CD8-positive, alpha-beta memory T cell (primary cell): Measurements from ENCODE around the gene TECPR1. TPM values are rescaled to one million over a fixed set of nuclear protein-coding genes. Genes with fewer than 3 reads are reported as not detected.

Experiments
- CTCF ChIA-PET: fragments of 350-600 bp; sonication (Branson Sonifier 250); formaldehyde crosslinking; loops from one replicate; lab custom pipeline; 2021; ENCODE audit warnings: antibody characterized with exemption; lab: Charles Lee
- POLR2A ChIA-PET: fragments of 350-600 bp; sonication (Branson Sonifier 250); formaldehyde crosslinking; loops from one replicate; lab custom pipeline; 2021; ENCODE audit warnings: antibody characterized with exemption; lab: Charles Lee
- DNase-seq, 5 donors: peaks; one replicate each; pipeline versions ENCODE4 v3.0.0 to v3.0.0-alpha.2; 2020 to 2022; ENCODE audit warnings: mixed read lengths in 1 of 5
- H3K27ac ChIP-seq: one replicate; pipeline ENCODE4 v1.7.0; 2013; ENCODE audit warnings: low read depth, mild to moderate bottlenecking, low read length, moderate library complexity
- H3K27me3 ChIP-seq: 2 replicates; pipeline ENCODE4 v1.7.0; 2013; ENCODE audit warnings: low read length, mild to moderate bottlenecking; ENCODE audit not compliant: insufficient read depth, poor library complexity, severe bottlenecking
- H3K36me3 ChIP-seq: 2 replicates; pipeline ENCODE4 v1.7.0; 2013; ENCODE audit warnings: mild to moderate bottlenecking, low read length, moderate library complexity; ENCODE audit not compliant: insufficient read depth
- H3K4me1 ChIP-seq: 2 replicates; pipeline ENCODE4 v1.7.0; 2013; ENCODE audit warnings: mild to moderate bottlenecking, low read length, moderate library complexity; ENCODE audit not compliant: insufficient read depth
- H3K4me3 ChIP-seq: 2 replicates; pipeline ENCODE4 v1.7.0; 2013; ENCODE audit warnings: mild to moderate bottlenecking, low read length
- H3K9me3 ChIP-seq: 2 replicates; pipeline ENCODE4 v1.7.0; 2013; ENCODE audit warnings: mild to moderate bottlenecking, low read length
- H3K27ac Mint-ChIP-seq, 8 donors: one replicate each; pipeline ENCODE4 v1.8.0; 2020 to 2021; ENCODE audit warnings: mixed read lengths in 8 of 8, mild to moderate bottlenecking in 6 of 8, inconsistent platforms in 3 of 8, moderate library complexity in 3 of 8
- H3K27me3 Mint-ChIP-seq, 2 donors: one replicate each; pipeline ENCODE4 v1.8.0; 2020 to 2021; ENCODE audit warnings: mixed read lengths in 2 of 2, mild to moderate bottlenecking in 1 of 2, moderate library complexity in 1 of 2
- H3K36me3 Mint-ChIP-seq, 3 donors: one replicate each; pipeline ENCODE4 v1.8.0; 2020 to 2021; ENCODE audit warnings: mixed read lengths in 3 of 3, inconsistent platforms in 1 of 3, mild to moderate bottlenecking in 1 of 3
- H3K4me1 Mint-ChIP-seq, 3 donors: one replicate each; pipeline ENCODE4 v1.8.0; 2020 to 2021; ENCODE audit warnings: mixed read lengths in 3 of 3, inconsistent platforms in 1 of 3, mild to moderate bottlenecking in 1 of 3
- H3K4me3 Mint-ChIP-seq, 7 donors: one replicate each; pipeline ENCODE4 v1.8.0; 2020 to 2021; ENCODE audit warnings: mixed read lengths in 7 of 7, mild to moderate bottlenecking in 6 of 7, moderate library complexity in 4 of 7, inconsistent platforms in 2 of 7
- H3K9me3 Mint-ChIP-seq, 5 donors: one replicate each; pipeline ENCODE4 v1.8.0; 2020 to 2022; ENCODE audit warnings: mixed read lengths in 5 of 5, mild to moderate bottlenecking in 3 of 5, moderate library complexity in 2 of 5, inconsistent platforms in 1 of 5
- polyA plus RNA-seq: library from polyadenylated mRNA; unstranded; fragments of 300-500 nt; fragmentation: Illumina TruSeq; gene quantifications from one replicate; pipeline ENCODE4 v1.2.3, GENCODE V29; 2021
- total RNA-seq, 2 experiments: library from RNA; stranded (reverse); gene quantifications; one replicate each; pipeline ENCODE4 v1.2.3, GENCODE V29; 2021

TECPR1 gene
- total and polyA plus RNA-seq, 3 experiments from 2014 or later, result 22.7 to 34.2 (median 33.7) TPM

DNA sequence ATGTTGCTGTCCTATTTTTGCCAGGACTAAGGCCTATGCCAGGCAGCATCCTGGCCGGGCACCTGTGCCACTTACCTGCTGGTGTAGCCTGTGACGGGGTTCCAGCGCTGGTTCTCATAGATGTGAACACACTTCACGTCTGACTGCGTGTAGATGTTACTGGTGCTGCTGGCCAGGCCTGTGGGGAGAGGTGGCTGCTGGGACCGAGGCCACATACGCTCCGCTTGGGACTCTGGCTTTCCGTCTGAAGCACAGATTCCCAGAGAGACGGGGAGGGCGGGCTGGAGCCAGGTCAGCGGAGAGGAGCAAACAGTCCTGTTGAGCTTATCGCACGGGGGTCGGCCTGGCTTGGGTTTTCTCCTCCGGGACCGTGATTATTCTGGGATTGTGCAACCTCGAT, 24.1 kb downstream of the TECPR1 start:
- H3K36me3 Mint-ChIP-seq, result peaks cover 5 to 62% (median 6%) of the 10 kb centered on the region in 3 donors
- H3K27me3 Mint-ChIP-seq, result no peaks in the 10 kb centered on the region
- no peak overlapping the region for H3K4me3 ChIP-seq
- H3K27ac ChIP-seq, result no peak overlapping the region
- H3K36me3 ChIP-seq, result peaks cover 3% of the 10 kb centered on the region
- DNase-seq, result peak in 1 of 5 donors; percentile 44
- POLR2A ChIA-PET, result no interaction called here
- CTCF ChIA-PET, result no interaction called here
- H3K4me3 Mint-ChIP-seq, result no peak overlapping the region
- no peak overlapping the region for H3K27ac Mint-ChIP-seq
- H3K9me3 Mint-ChIP-seq, result no peaks in the 10 kb centered on the region
- H3K4me1 ChIP-seq, result no peaks in the 10 kb centered on the region
- H3K27me3 ChIP-seq, result no peaks in the 10 kb centered on the region
- no peaks in the 10 kb centered on the region for H3K4me1 Mint-ChIP-seq
- no peaks in the 10 kb centered on the region for H3K9me3 ChIP-seq

DNA sequence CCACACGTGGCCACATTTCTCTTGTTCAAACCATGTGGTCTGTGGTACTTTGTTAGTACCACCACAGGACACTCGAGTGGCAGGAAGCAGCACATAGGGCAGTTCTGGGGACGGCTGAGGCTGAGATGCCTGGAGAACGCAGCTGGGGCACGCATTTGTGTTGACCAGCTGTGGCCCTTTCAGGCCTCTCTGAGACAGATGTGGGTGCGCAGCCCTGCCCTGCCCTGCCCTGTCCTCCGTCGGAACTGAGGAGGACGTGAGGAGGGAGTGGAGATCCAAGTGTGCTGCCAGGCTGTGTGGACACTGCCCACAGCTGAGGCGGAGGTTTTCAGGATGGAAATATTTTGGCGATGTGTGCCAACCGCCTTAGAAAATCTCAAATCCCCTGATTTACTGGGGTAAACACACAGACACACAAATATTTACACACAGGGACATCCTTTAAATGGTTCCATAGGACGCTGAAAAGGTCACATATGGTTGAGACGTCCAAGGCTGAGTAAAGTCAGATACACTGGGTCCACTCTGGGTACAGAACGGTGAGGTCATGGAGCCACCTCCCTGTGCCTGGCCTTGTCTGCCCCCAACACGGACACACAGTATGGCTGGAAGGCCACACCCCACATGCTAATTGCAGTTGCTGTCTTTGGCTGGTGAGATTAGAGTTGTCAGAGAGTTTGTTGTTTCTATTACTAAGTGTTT, 26.0 kb downstream of the TECPR1 start:
- H3K27me3 Mint-ChIP-seq, result no peaks in the 10 kb centered on the region
- Histone ChIP-seq H3K36me3 (no peaks in the 10 kb centered on the region), H3K9me3 (no peaks in the 10 kb centered on the region), H3K4me3 (no peak overlapping the region), H3K27ac (no peak overlapping the region), H3K4me1 (no peaks in the 10 kb centered on the region), H3K27me3 (no peaks in the 10 kb centered on the region)
- no peak overlapping the region for H3K4me3 Mint-ChIP-seq
- POLR2A ChIA-PET, result no interaction called here
- H3K4me1 Mint-ChIP-seq, result no peaks in the 10 kb centered on the region
- H3K9me3 Mint-ChIP-seq, result no peaks in the 10 kb centered on the region
- DNase-seq, result peak in 1 of 5 donors; percentile 8
- CTCF ChIA-PET, result no interaction called here
- peaks cover 5 to 64% (median 6%) of the 10 kb centered on the region in 3 donors for H3K36me3 Mint-ChIP-seq
- peak overlapping the region in 4 of 8 donors; percentile 13 to 25 (median 23) for H3K27ac Mint-ChIP-seq

- no peaks in the 10 kb centered on the region for H3K9me3 Mint-ChIP-seq
- DNase-seq, result peak in 1 of 5 donors; percentile 41
- no peaks in the 10 kb centered on the region for H3K4me1 ChIP-seq
- H3K27ac Mint-ChIP-seq, result no peak overlapping the region
- no peaks in the 10 kb centered on the region for H3K36me3 ChIP-seq
- H3K27me3 Mint-ChIP-seq, result no peaks in the 10 kb centered on the region
- H3K9me3 ChIP-seq, result no peaks in the 10 kb centered on the region
- peaks cover 5 to 58% (median 6%) of the 10 kb centered on the region in 3 donors for H3K36me3 Mint-ChIP-seq
- no peaks in the 10 kb centered on the region for H3K27me3 ChIP-seq
- H3K4me3 Mint-ChIP-seq, result no peak overlapping the region
- H3K4me3 ChIP-seq, result no peak overlapping the region
- H3K4me1 Mint-ChIP-seq, result no peaks in the 10 kb centered on the region
- no peak overlapping the region for H3K27ac ChIP-seq
- CTCF ChIA-PET, result no interaction called here
- POLR2A ChIA-PET, result no interaction called here
Observed at GRCh38 chr7:98224701-98225181, 27.3 kb downstream of the TECPR1 start.

GRCh38 chr7:98223898-98224700, 27.9 kb downstream of the TECPR1 start:
- Histone ChIP-seq H3K9me3 (no peaks in the 10 kb centered on the region), H3K4me3 (no peak overlapping the region), H3K4me1 (no peaks in the 10 kb centered on the region), H3K36me3 (no peaks in the 10 kb centered on the region), H3K27ac (no peak overlapping the region), H3K27me3 (no peaks in the 10 kb centered on the region)
- H3K4me1 Mint-ChIP-seq, result peaks cover 3 to 5% (median 4%) of the 10 kb centered on the region in 3 donors
- DNase-seq, result peak in 1 of 5 donors; percentile 41
- no peaks in the 10 kb centered on the region for H3K9me3 Mint-ChIP-seq
- H3K27ac Mint-ChIP-seq, result no peak overlapping the region
- POLR2A ChIA-PET, result no interaction called here
- CTCF ChIA-PET, result no interaction called here
- H3K27me3 Mint-ChIP-seq, result no peaks in the 10 kb centered on the region
- no peak overlapping the region for H3K4me3 Mint-ChIP-seq
- H3K36me3 Mint-ChIP-seq, result peaks cover 5 to 57% (median 9%) of the 10 kb centered on the region in 3 donors

- peaks cover 5 to 61% (median 12%) of the 10 kb centered on the region in 3 donors for H3K36me3 Mint-ChIP-seq
- H3K9me3 ChIP-seq, result no peaks in the 10 kb centered on the region
- no peak overlapping the region for H3K27ac ChIP-seq
- H3K4me3 Mint-ChIP-seq, result no peak overlapping the region
- no peak overlapping the region for H3K4me3 ChIP-seq
- DNase-seq, result peak in 1 of 5 donors; percentile 14
- H3K4me1 ChIP-seq, result no peaks in the 10 kb centered on the region
- no peaks in the 10 kb centered on the region for H3K9me3 Mint-ChIP-seq
- no peaks in the 10 kb centered on the region for H3K36me3 ChIP-seq
- H3K27me3 ChIP-seq, result no peaks in the 10 kb centered on the region
- POLR2A ChIA-PET, result no interaction called here
- peaks cover 7 to 12% (median 11%) of the 10 kb centered on the region in 3 donors for H3K4me1 Mint-ChIP-seq
- CTCF ChIA-PET, result no interaction called here
- H3K27me3 Mint-ChIP-seq, result no peaks in the 10 kb centered on the region
- H3K27ac Mint-ChIP-seq, result peak overlapping the region in 1 of 8 donors; percentile 36
Observed at GRCh38 chr7:98223351-98223897, 28.6 kb downstream of the TECPR1 start.

GRCh38 chr7:98222533-98223195, 29.4 kb downstream of the TECPR1 start:
- no peaks in the 10 kb centered on the region for H3K9me3 Mint-ChIP-seq
- Histone ChIP-seq H3K27me3 (no peaks in the 10 kb centered on the region), H3K4me1 (no peaks in the 10 kb centered on the region), H3K9me3 (no peaks in the 10 kb centered on the region), H3K27ac (no peak overlapping the region), H3K36me3 (no peaks in the 10 kb centered on the region), H3K4me3 (no peak overlapping the region)
- DNase-seq, result peak in 1 of 5 donors; percentile 38
- H3K4me1 Mint-ChIP-seq, result peaks cover 10 to 15% (median 15%) of the 10 kb centered on the region in 3 donors
- POLR2A ChIA-PET, result no interaction called here
- no peaks in the 10 kb centered on the region for H3K27me3 Mint-ChIP-seq
- CTCF ChIA-PET, result interaction anchor here (0.6 kb wide), 1 partner anchor 27 kb away, joined by 4 read pairs; no protein-coding TSS in a partner anchor
- peaks cover 5 to 61% (median 12%) of the 10 kb centered on the region in 3 donors for H3K36me3 Mint-ChIP-seq
- no peak overlapping the region for H3K27ac Mint-ChIP-seq
- no peak overlapping the region for H3K4me3 Mint-ChIP-seq

DNA sequence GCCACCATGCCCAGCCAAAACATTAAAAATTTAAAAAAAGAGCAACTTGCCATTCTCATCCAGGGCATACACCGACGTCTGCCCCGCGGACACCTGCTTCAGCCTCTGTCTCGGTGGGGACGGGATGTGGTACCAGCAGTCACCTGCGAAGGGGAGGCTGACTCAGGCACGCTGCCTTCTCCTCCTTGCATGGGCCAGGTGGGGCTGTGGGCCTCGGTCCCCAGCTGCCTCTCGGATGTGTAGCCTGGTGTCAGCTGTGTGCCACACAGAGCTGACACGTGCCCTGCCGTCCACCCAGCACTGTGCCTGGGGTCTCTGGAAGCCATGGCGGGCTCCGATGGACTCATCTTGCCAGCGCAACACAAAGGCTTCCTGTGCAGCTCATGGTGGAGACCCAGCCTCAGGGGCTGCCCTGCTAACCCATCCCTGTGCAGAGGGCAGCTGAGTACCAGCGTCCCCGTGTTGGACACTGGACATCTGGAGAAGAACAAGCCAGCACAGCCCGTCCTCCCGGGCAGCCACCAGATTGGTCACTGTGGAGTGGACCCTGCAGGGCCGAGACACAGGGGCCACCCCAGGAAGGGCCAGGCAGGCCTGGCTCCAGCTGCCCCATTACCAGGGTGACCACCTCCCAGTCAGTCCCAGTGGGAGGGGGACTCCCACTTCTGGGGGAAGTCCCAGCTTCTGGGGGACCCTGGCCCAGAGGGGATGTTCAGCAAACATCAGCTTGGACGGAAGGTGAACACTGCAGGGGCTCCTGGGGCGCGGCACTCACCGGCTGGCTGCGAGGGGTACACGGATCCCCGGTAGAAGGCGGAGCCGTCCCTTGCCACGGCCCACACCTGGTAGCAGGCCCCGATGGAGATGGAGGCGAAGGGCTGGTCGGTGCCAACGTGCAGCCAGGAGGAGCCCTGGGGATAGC, 30.2 kb downstream of the TECPR1 start:
- POLR2A ChIA-PET, result no interaction called here
- DNase-seq, result peak in 1 of 5 donors; percentile 41
- no peaks in the 10 kb centered on the region for H3K4me1 ChIP-seq
- CTCF ChIA-PET, result interaction anchor here (0.6 kb wide), 1 partner anchor 26 kb away, joined by 4 read pairs; no protein-coding TSS in a partner anchor
- no peaks in the 10 kb centered on the region for H3K27me3 ChIP-seq
- no peaks in the 10 kb centered on the region for H3K9me3 ChIP-seq
- H3K4me3 ChIP-seq, result no peak overlapping the region
- H3K27ac Mint-ChIP-seq, result peak overlapping the region in 2 of 8 donors; percentile 1 to 64
- H3K27ac ChIP-seq, result no peak overlapping the region
- peaks cover 5 to 62% (median 9%) of the 10 kb centered on the region in 3 donors for H3K36me3 Mint-ChIP-seq
- peaks cover 10 to 15% (median 15%) of the 10 kb centered on the region in 3 donors for H3K4me1 Mint-ChIP-seq
- H3K36me3 ChIP-seq, result no peaks in the 10 kb centered on the region
- no peaks in the 10 kb centered on the region for H3K9me3 Mint-ChIP-seq
- no peak overlapping the region for H3K4me3 Mint-ChIP-seq
- H3K27me3 Mint-ChIP-seq, result no peaks in the 10 kb centered on the region
